Adipocyte (in vitro differentiated cells): ENCODE data around the gene FAM83E.

ENCODE experiments used
- DNase-seq: peaks from one replicate; pipeline ENCODE4 v3.0.0-alpha.2; 2015; ENCODE audit warnings: low read depth
- H3K27me3 ChIP-seq: replicated peaks from 2 replicates; pipeline ENCODE4 v1.7.0; 2013; ENCODE audit warnings: mild to moderate bottlenecking, low read length, moderate library complexity; ENCODE audit not compliant: control insufficient read depth, insufficient read depth
- H3K36me3 ChIP-seq: 2 replicates; pipeline ENCODE4 v1.7.0; 2013; ENCODE audit warnings: low read length, mild to moderate bottlenecking, moderate library complexity; ENCODE audit not compliant: control insufficient read depth, insufficient read depth, severe bottlenecking
- H3K4me1 ChIP-seq: 2 replicates; pipeline ENCODE4 v1.7.0; 2013; ENCODE audit warnings: mild to moderate bottlenecking, low read length, moderate library complexity; ENCODE audit not compliant: control insufficient read depth, insufficient read depth
- H3K4me3 ChIP-seq: 2 replicates; pipeline ENCODE4 v1.7.0; 2013; ENCODE audit warnings: mild to moderate bottlenecking, low read length, moderate library complexity
- H3K9ac ChIP-seq: 2 replicates; pipeline ENCODE4 v1.7.0; 2013; ENCODE audit warnings: mild to moderate bottlenecking, low read length, moderate library complexity
- H3K9me3 ChIP-seq: 2 replicates; pipeline ENCODE4 v1.7.0; 2013; ENCODE audit warnings: mild to moderate bottlenecking, low read length, moderate library complexity; ENCODE audit not compliant: control insufficient read depth

FAM83E gene

DNA sequence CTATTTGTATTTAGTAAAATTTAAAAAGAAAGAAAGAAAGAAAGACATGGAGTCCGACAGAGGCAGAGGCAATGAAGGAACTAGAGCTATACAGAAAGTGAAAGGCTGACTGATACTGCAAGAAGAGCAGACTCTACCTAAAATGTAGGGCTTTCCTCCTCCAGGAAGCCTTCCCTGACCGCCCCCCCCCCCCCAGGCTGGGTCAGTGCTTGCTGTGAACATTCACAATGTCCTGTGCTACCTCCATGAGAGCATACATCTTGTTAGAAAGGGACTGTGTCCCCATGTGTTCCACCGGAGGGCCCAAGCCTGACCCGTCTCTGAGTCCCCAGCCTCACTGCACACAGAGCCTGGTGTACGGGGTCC lies 36.8 kb upstream of the FAM83E start:
- Histone ChIP-seq H3K9ac (no peak overlapping the region), H3K4me3 (no peak overlapping the region), H3K9me3 (no peaks in the 10 kb centered on the region), H3K4me1 (peaks cover 3% of the 10 kb centered on the region), H3K27me3 (peaks cover 10% of the 10 kb centered on the region), H3K36me3 (no peaks in the 10 kb centered on the region)
- no peak for DNase-seq

DNA sequence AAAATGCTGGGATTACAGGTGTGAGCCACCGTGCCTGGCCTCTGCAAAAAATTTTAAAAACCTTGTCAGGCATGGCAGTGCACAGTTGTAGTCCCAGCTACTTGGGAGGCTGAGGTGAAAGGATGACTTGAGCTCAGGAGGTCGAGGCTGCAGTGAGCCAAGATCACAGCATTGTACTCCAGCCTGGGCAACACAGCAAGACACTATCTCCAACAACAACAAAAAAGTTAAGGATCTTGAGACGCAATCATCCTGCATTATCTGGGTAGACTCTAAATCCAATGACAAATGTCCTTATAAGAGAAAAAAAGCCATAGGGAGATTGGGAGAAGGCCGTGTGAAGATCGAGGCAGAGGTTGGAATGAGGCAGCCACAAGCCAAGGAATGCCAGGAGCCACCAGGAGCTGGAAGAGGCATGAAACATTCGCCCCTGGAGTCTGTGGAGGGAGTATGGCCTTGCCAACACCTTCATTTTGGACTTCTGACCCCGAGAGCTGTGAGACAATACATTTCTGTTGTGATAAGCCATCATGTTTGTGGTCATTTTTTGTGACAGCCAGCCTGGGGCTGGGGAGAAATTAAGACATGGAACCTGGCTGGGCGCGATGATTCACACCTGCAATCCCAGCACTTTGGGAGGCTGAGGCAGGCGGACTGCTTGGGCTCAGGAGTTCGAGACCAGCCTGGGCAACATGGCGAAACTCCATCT lies 36.3 kb upstream of the FAM83E start:
- Histone ChIP-seq H3K9ac (no peak overlapping the region), H3K9me3 (no peaks in the 10 kb centered on the region), H3K4me1 (peaks cover 3% of the 10 kb centered on the region), H3K27me3 (peaks cover 10% of the 10 kb centered on the region), H3K36me3 (no peaks in the 10 kb centered on the region), H3K4me3 (no peak overlapping the region)
- no peak for DNase-seq

DNA sequence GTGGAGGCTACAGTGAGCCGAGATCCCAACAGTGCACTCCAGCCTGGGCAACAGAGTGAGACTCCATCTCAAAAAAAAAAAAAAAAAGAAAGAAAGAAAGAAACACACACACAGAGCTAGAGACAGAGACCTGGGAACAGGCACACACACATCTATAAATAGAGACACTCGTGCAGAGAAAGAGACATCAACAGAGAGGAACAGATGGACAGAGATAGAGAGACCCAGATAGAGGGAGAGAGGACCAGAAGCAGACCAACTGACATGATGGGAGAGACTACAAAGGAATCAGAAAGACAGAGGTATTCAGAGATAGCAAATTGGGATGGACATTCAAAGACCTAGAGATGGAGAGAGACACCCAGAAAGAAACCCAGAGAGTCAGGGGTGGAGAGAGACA lies 33.3 kb upstream of the FAM83E start:
- H3K9ac ChIP-seq = no peak overlapping the region
- no peak overlapping the region for H3K4me3 ChIP-seq
- no peaks in the 10 kb centered on the region for H3K36me3 ChIP-seq
- peaks cover 11% of the 10 kb centered on the region for H3K27me3 ChIP-seq
- no peak for DNase-seq
- no peaks in the 10 kb centered on the region for H3K9me3 ChIP-seq
- peaks cover 18% of the 10 kb centered on the region for H3K4me1 ChIP-seq

DNA sequence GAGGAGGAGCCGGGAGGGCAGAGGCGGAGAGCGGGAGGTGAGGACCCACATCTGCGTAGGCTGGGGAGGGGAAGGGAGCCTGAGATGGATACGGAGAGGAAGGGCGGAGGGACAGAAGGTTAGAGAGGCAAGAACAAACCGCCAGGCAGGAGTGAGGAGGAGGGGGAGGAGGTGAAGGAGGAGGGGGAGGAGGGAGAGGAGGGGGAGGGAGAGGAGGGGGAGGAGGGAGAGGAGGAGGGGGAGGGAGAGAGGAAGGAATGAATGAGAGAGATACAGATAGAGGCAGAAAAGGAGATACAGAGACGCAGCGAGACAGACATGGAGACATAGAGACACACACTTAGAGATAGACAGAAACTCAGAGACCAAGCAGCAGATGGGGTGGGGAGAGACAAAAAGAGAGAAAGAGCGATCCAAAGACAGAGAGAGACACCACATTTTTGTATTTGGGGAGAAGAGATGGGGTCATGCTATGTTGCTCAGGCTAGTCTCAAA lies 31.9 kb upstream of the FAM83E start:
- no peak for DNase-seq
- Histone ChIP-seq H3K36me3 (no peaks in the 10 kb centered on the region), H3K4me3 (peak overlapping the region; percentile 68)

DNA sequence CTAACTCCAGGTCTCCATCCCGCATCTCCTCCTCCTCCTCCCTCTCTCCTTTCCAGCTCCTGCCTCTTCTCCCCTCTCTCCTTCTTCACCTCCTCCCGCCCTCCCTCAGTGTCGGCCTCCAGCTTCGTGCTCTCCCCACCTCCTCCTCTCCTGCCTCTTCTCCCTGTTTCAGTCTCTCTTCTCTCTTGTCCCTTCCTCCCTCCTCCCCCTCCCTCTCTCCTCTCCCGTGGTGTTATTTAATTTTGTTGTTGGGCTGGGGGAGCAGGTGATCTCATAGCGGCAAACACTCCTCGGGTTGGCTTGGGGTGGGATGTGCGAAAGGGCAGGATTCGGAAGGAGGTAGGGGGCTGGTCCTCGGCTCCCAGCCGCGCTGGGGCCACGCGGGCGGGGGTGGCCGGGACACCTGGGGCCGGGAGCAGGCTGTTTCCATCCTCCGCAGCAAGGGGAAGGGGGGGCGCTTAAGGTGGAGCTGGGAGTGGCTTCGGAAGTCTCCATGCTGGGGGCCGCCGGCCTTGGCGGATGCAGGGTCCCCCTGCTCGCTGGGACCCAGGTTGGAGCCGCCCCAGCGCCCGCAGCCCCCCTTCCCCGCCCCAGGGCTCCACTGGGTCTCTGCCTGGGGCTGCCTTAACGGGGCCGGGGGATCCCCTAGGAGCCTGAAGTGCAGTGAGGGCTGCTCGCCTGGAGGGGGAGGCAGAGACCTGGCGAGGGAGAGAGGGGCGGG lies 31.3 kb upstream of the FAM83E start, which contains the start of gene CA11:
Gene CA11, minus strand, starts transcription at position 187 of the 721 bp plus-strand sequence. CDS start 555 bp downstream, outside the sequence.
- Histone ChIP-seq H3K4me1 (peaks cover 18% of the 10 kb centered on the region), H3K4me3 (peak within 1 kb of the TSS; percentile 68), H3K27me3 (peaks cover 7% of the 10 kb centered on the region), H3K9ac (peak within 1 kb of the TSS; percentile 54), H3K9me3 (no peaks in the 10 kb centered on the region), H3K36me3 (no peaks in the 10 kb centered on the region)
- DNase-seq = peak; percentile 94

More for the DNA sequence above, 31.9 kb upstream of the FAM83E start:
- Histone ChIP-seq H3K9ac (no peak overlapping the region), H3K4me1 (peaks cover 18% of the 10 kb centered on the region), H3K27me3 (peaks cover 7% of the 10 kb centered on the region), H3K9me3 (no peaks in the 10 kb centered on the region)

DNA sequence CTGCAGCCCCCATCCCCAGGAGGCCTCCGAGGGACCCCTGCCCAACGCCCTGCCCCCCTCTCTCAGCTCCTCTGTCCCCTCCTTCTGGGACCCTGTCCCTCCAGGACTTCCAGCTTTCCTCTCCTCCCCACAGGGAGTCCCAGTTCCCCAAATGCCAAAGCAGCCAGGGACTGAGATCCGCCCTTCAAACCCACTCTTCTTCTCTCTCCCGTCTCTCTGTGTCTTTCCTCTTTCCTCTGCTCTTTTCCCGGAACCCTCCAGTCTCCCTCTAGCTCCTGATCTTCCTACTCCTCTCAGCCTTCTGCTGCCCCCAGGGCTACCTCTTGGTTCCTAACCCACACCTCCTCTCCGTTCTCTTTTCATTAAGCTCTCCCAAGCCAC lies 30.7 kb upstream of the FAM83E start:
- Histone ChIP-seq H3K27me3 (peaks cover 7% of the 10 kb centered on the region), H3K4me1 (peaks cover 18% of the 10 kb centered on the region), H3K4me3 (peak overlapping the region; percentile 68), H3K9ac (peak overlapping the region; percentile 54), H3K36me3 (no peaks in the 10 kb centered on the region), H3K9me3 (no peaks in the 10 kb centered on the region)
- DNase-seq = no peak

DNA sequence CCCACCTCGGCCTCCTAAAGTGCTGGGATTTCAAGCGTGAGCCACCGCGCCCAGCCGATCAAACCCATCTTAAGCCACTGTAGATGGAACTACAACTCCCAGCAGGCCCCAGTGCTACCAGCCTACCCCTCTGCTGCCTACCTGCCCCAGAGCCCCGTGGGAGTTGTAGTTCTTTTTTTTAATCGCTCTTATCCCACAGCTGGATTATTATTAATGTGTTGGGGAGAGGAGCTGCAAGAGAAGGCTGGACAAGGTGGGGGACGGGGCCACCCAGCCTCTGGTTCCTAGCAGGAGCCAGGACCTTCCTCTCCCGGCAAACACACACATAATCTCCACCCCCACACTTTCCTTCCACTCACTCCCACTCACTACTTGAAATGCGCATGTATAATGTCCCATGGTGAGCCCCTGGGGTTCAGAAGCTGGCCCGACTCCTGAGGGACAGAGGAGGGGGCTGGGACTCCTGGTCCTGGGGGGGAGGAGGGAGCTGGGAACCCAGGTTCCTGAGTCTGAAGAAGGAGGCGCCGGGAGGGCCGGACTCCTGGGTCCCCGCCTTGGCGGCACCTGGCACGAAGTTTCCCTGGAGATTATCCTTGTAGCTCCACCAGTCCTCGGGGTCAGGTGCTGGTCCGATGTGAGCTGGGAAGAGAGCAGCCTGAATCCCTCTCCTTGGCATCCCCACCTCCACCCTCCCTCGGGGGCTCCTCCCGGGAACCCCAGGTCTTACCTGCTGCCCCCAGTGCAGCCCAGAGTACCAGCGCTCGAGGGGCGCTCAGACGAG lies 30.2 kb upstream of the FAM83E start:
- peak; percentile 81 for DNase-seq
- Histone ChIP-seq H3K9ac (peak overlapping the region; percentile 54), H3K4me1 (peaks cover 18% of the 10 kb centered on the region), H3K27me3 (peaks cover 7% of the 10 kb centered on the region), H3K36me3 (no peaks in the 10 kb centered on the region), H3K4me3 (no peak overlapping the region), H3K9me3 (no peaks in the 10 kb centered on the region)

DNA sequence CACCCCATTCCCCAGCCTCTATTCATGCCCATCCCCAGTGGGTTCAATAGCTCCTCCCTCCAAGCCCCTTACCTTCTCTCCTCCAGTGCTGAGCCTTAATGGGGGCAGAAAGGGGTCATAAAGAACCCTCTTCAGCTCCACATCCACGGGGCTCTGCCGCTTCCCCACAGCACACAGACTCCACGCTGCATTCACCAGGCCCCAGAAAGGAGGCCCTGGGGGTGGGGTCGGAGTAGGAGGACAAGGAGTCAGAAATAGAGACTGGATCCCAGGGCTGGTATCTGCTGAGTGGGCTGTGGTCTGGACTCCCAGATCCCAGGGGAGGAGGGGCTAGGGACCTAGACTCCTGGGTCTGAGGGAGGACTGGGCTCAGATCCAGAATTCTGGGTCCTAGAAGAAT lies 29.5 kb upstream of the FAM83E start:
- no peak overlapping the region for H3K4me3 ChIP-seq
- H3K4me1 ChIP-seq = peaks cover 17% of the 10 kb centered on the region
- no peaks in the 10 kb centered on the region for H3K9me3 ChIP-seq
- H3K36me3 ChIP-seq = no peaks in the 10 kb centered on the region
- H3K27me3 ChIP-seq = peaks cover 7% of the 10 kb centered on the region
- H3K9ac ChIP-seq = no peak overlapping the region
- DNase-seq = no peak

DNA sequence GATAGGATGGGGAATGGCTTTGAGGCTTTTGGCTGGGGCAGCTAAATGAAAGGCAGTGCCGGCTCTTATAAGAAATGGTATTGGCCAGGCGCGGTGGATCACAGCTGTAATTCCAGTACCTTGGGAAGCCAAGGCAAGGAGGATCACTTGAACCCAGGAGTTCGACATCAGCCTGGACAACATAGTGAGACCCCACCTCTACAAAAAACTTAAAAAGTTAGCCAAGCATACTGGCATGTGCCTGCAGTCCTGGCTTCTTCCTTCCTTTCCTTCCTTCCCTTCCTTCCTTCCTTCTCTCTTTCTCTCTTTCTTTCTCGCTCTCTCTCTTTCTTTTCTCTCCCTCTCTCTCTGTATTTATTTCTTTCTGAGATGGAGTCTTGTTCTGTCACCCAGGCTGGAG lies 28.0 kb upstream of the FAM83E start:
- peaks cover 7% of the 10 kb centered on the region for H3K27me3 ChIP-seq
- H3K9me3 ChIP-seq = no peaks in the 10 kb centered on the region
- no peaks in the 10 kb centered on the region for H3K36me3 ChIP-seq
- H3K4me1 ChIP-seq = peaks cover 21% of the 10 kb centered on the region
- no peak overlapping the region for H3K9ac ChIP-seq
- H3K4me3 ChIP-seq = no peak overlapping the region
- no peak for DNase-seq

DNA sequence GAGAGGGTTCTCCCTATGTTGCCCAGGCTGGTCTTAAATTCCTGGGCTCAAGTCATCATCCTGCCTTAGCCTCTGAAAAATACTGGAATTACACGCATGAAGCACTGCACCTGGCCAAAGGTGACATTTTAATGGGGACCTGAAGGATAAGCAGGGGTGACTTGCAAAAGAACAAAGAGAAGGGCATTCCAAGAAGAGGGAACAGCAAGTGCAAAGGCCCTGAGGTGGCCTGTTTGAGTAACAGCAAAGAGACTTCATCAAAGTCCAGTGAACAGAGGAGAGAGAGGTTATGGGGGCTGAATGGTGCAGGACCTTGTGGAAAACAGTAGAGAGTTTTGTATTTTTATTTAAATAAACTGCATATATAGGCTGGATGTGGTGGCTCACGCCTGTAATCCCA lies 27.0 kb upstream of the FAM83E start:
- DNase-seq = no peak
- Histone ChIP-seq H3K36me3 (no peaks in the 10 kb centered on the region), H3K27me3 (peaks cover 7% of the 10 kb centered on the region), H3K9ac (no peak overlapping the region), H3K4me1 (peaks cover 23% of the 10 kb centered on the region), H3K4me3 (no peak overlapping the region), H3K9me3 (no peaks in the 10 kb centered on the region)
